ENCODE results near the gene PAGR1.

PAGR1 gene

GRCh38 chr16:29790183-29790948 lies 25.6 kb upstream of the PAGR1 start, which contains the start of gene KIF22 (continued):
- TF ChIP-seq PRDM10 (tag by site-specific recombination; IDR thresholded peaks at IDR 0.05) (peak; percentile 53; the same call in 1 of the 2 replicates), ZEB2 (tag by site-specific recombination; IDR thresholded peaks at IDR 0.05) (peak; percentile 67), GLI4 (tag by site-specific recombination; IDR thresholded peaks at IDR 0.05) (peak; percentile 85), ZSCAN16 (tag by site-specific recombination; IDR thresholded peaks at IDR 0.05) (0 out of 2 replicates have a peak, but pooled peaks have one; percentile 21), ZNF629 (tag by site-specific recombination; IDR thresholded peaks at IDR 0.05) (peak; percentile 70), ZNF621 (tag by site-specific recombination; IDR thresholded peaks at IDR 0.05) (no peak), SCRT2 (tag by site-specific recombination; IDR thresholded peaks at IDR 0.05) (no peak), ZNF23 (tag by site-specific recombination; IDR thresholded peaks at IDR 0.05; ENCODE audit: borderline replicate concordance) (no peak), PRDM1 (tag by site-specific recombination; IDR thresholded peaks at IDR 0.05) (peak; percentile 90), ZNF114 (tag by site-specific recombination; IDR thresholded peaks at IDR 0.05) (no peak), EGR2 (tag by site-specific recombination; IDR thresholded peaks at IDR 0.05; ENCODE audit: low read depth) (peak; percentile 93), ZNF362 (tag by site-specific recombination; IDR thresholded peaks at IDR 0.05) (no peak), KLF10 (tag by site-specific recombination; IDR thresholded peaks at IDR 0.05) (peak; percentile 58), YY2 (tag by site-specific recombination; IDR thresholded peaks at IDR 0.05) (peak; percentile 96), INSM2 (tag by site-specific recombination; IDR thresholded peaks at IDR 0.05) (peak; percentile 13; the same call in 1 of the 2 replicates), ELK4 (IDR thresholded peaks at IDR 0.05; ENCODE audit: borderline replicate concordance, low read depth, low read length) (peak; percentile 28; the same call in 1 of the 2 replicates), PRDM4 (tag by site-specific recombination; IDR thresholded peaks at IDR 0.05) (peak; percentile 25; the same call in 1 of the 2 replicates), ZNF2 (tag by site-specific recombination; IDR thresholded peaks at IDR 0.05) (peak; percentile 96), GLIS1 (tag by site-specific recombination; IDR thresholded peaks at IDR 0.05) (peak; percentile 63; the same call in 1 of the 2 replicates), ZBTB17 (tag by site-specific recombination; IDR thresholded peaks at IDR 0.05) (peak; percentile 89), ZNF580 (tag by site-specific recombination; IDR thresholded peaks at IDR 0.05) (peak; percentile 32), SP2 (tag by site-specific recombination; IDR thresholded peaks at IDR 0.05) (peak; percentile 98), ZNF248 (tag by site-specific recombination; IDR thresholded peaks at IDR 0.05) (no peak), ZBTB20 (tag by site-specific recombination; IDR thresholded peaks at IDR 0.05) (0 out of 2 replicates have a peak, but pooled peaks have one; percentile 44), ZNF639 (tag by site-specific recombination; IDR thresholded peaks at IDR 0.05) (peak; percentile 75; the same call in 1 of the 2 replicates), ZNF692 (tag by site-specific recombination; IDR thresholded peaks at IDR 0.05) (peak; percentile 66; the same call in 1 of the 2 replicates)
